GM21447 (cell line): ENCODE data around the gene PKD1L1.

Experiments
- ATAC-seq: cut with Tn5 transposase; IDR thresholded peaks from one replicate; pipeline ENCODE4 v1.9.1; 2021; ENCODE audit not compliant: unreplicated experiment

Gene PKD1L1

DNA sequence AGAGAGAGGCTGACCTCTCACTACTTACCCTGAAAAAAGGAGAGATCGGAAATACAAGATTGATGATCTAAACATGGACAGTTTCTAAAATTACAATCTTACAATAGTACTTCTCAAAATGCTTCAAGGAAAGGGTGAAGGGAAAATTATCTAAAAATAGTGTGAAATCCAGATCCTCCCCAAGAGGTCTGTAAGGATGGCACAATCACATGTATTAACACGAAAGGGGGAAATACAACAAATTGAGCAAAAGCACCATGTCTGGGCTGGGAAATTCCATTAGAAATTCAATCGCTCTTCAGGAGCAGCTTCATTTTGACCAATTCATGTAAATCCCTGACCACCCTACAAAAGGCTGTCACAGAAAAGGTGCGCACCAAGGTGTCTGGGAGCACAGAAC, 67.0 kb downstream of the PKD1L1 start:
- no peak for ATAC-seq

GRCh38 chr7:47878662-47879061, 69.6 kb downstream of the PKD1L1 start:
- no peak for ATAC-seq

- no peak for ATAC-seq
Measured at GRCh38 chr7:47877336-47877735, 70.9 kb downstream of the PKD1L1 start.

DNA sequence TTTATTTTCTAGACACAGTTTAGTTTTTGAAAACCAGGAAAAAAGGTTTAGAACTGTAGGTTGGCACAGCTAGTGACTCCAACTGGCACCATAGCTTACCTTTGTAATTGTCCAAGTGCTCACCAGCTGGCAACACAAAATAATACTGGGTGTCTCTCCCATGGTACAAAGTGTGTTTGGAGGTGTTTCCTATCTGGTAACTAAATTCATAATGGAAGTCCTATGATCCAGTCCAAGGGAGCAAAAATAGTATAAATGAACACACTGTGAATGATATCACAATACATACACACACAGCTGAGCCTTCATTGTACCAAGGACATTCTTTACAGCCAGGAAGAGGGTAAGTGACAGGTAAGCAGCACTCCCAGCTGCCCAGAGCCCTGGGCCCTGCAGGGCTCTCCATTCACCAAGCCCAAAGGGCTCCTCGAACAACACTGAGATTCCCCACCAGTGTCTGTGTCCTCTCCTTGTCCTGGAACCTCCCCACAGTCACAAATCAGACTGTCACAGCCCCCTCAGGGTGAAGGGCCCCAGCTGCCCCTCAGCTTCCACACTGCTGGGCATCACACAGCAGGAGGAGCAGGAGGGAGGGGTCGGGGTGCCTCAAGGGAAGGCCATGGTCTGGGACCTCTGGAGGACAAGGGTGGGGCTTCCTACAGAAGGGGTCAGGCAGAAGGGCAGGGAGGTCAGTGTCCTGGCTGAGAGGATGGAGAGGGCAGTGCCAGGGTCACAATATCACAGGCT, 72.1 kb downstream of the PKD1L1 start:
- ATAC-seq, result no peak

- no peak for ATAC-seq
Measured at GRCh38 chr7:47875406-47875805, 72.9 kb downstream of the PKD1L1 start.

- no peak for ATAC-seq
Measured at GRCh38 chr7:47873762-47874161, 74.5 kb downstream of the PKD1L1 start.

GRCh38 chr7:47867286-47867685, 81.0 kb downstream of the PKD1L1 start:
- no peak for ATAC-seq

DNA sequence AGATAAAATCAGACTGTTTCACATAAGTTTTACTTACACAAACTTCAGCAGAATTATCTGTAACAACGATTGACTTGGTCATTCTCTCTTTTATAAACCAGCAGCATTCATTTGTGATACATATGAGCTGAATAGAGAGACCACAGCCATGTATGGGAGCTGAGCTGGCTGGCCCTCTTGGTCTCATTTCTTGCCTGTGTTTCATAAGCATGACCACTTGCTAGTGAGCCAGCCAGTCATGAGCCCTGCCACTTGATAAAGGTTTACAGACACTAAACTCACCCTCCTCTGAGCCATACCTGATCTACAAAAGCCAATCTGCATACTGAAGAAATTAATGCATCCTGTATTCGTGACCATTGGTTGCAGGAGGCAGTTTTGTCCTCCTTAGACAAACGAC, 82.1 kb downstream of the PKD1L1 start:
- ATAC-seq, result no peak

DNA sequence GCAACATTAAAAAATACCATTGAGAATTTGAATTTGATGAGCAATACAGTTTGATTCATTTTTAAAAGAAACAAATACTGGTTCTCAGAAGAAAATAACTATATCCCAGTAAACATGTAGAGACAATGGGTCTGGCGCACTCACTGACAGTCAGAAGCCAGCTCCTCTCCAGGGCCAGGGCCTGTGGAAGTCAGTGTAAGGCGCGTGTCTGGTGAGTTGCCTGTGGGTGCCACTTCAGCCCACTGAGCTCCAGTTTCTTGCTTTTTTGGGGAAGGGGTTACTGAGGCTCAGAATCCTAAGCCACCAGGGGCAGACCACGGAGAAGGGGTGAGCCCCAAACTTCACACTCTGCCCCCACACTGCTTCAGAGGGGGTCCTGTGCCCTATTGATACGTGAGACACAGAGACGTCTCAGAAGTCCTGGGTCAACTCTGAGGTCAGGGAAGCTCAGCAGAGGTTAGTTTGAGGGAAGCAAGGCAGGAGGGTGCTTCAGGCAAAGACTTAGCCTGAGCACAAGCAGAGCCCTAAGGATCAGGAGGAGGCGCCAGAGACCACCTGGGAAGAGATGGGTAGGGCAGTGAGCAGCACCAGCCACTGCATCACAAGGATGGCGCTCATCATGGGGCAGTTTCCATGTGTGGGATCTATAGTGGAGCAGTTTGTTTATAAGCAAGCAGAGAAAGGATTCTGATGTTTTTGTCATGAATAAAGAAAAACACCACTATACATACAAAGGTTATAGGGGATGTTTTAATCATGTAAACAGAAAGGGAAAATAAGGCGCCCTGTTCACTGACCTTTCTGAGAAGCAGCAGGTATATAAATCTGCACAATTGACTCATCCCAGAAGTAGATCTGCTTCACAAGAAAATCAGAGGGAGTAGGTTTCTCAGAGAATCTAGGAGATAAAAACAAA, 95.7 kb downstream of the PKD1L1 start:
- no peak for ATAC-seq

GRCh38 chr7:47847207-47847606, 101.1 kb downstream of the PKD1L1 start:
- ATAC-seq, result no peak

DNA sequence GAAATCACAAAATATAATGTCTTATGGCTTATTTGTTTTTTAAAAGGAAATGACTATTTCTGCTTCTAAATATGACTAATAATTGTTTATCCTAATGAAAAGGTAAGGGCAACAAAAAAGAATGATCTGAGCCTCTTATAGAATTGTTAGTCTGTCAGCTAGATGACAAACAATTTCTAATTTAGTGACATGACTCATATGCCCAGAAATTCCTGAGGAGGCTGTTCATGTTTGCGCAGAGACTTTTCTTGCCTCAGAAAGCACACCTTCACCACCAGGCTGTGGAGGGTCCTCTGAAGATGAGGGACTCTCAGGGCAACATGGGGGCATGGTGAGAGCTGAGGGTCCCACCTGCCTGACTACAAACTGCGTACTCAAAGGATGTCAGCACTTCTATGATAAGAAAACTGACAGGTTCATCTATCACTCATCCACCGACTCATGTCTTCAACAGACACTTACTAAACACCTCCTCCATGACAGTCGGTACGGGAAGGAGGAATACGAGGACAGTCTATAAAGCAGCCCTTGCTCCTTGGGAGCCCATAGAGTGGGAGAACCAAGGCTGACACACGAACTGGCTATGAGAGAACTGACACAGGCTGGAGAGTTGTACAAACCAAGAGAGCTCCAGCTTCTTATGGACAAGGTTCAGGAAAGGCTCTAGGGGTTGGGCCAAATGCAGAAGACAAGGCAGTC, 102.0 kb downstream of the PKD1L1 start:
- ATAC-seq, result no peak

DNA sequence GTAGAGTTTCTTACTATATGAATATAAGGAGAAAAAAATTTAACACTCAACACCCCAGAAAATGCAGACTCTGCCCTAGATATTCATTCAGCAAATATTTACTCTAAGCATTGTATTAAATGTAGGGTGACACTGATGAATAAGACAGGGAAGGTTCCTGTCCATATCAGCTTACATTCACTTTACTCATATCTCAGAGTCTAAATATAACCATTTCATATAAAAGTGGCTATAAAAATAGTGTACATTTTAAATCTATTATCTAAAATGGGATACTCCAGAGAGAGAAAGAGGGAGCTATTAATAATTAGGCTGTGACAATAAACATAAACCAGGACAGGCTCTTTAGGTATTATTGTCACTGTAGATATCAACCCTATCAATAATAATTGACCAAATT, 104.0 kb downstream of the PKD1L1 start:
- ATAC-seq, result no peak

GRCh38 chr7:47843291-47843690, 105.0 kb downstream of the PKD1L1 start:
- ATAC-seq, result no peak

DNA sequence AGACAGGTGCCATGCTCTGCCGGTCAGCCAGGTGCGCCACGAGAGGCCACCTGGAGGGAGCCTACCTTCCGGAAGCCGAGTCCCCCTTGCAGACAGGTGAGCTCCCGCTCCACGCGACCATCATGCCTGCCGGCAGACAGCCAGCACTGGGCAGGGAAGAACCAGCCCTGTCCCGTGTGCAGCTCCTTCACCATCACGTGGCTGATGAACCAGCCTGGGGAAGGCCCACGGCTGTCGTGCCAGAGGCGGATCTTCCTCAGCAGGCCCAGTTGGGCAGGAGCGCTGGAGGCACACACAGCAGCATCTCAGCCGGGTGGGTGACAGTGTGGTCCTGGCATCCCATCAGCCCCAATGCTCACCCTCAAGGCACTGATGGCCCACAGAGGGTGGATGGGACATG, 108.9 kb downstream of the PKD1L1 start:
- ATAC-seq, result no peak

GRCh38 chr7:47837826-47838225, 110.4 kb downstream of the PKD1L1 start:
- no peak for ATAC-seq

- no peak for ATAC-seq
Measured at GRCh38 chr7:47836503-47837202, 111.6 kb downstream of the PKD1L1 start.

DNA sequence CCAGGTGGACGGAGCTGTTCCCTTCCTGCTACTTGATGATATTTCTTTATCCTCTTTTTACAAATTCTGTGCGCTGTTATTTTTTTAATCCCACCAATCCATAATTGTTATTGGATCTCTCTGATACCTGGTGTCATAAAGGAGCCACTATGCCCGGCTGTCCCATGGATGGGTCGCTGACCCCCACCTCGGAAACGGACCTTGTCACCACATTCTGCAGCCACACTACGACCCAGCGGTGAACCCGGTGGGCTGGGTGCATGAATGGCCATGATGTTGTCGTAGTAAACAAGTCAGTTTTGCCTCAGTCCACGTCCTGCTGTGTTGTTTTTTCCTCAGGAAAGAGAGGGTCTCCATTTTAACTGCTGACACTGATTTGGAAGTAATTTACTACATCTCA, 112.2 kb downstream of the PKD1L1 start:
- ATAC-seq, result no peak

DNA sequence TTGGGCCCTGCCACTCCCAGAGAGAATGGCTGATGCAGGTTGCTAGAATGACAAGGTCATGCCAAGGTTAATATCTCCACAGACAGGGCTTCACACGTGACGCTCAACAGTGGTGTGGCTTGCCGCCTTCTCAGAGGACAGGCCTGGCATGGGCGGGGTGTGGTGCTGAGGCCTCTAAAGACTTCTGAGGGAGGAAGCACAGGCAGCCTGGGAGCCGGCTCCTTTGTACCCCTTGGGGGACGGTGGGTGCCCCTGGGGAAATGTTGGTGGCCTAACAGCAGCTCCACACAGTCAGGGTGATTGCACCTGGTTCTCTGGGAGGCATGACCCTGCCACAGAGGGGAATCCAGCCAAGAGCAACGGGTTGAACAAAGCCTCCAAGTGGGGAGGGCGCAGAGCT, 115.1 kb downstream of the PKD1L1 start:
- ATAC-seq, result no peak

DNA sequence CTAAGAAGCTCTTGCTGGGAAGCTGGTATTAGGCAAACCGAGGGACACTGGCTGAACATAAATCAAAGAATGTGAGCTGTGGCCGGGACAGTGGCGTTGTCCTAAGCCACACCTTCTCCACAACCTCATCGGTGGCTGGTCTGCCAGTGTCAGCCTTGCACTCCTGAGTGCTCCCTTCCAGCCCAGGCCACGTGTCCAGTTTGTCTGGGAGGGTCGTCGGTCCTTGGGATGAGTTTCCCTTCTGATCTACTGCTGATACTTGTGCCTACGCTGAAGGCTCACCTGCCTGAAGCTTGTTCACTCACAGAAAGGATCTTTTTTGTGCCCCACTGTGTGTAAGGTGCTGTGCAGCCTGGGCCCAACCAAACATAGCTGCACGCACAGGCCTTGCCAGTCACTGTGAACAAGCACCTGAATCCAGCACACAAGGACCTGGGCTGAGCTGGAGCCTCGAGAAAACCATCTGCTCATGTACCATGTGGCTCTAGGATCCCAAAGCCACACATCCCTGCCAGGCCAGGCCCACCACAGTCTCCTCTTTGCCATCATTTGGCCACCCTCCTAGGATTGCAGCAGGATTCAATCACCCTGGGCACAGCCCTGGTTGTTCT, 116.1 kb downstream of the PKD1L1 start:
- ATAC-seq, result no peak

DNA sequence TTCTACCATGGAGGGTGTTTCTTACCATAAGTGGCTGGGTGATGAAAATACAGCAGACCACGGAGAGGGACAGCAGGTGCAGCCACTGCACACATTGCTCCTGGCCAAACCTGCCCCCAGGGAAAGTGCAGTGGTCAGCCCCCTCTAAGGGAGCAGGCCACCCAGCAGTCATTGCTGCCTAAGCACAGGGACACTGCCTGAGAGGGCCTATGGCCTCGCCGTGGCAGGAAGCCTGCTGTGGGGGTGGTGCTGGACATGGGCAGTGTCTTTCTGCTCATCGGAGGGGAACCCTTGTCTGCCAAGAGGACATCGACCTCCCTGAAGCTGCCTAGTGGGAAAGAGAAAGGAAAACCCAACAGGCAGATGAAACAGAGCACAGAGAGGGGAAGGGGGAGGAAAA, 118.3 kb downstream of the PKD1L1 start:
- no peak for ATAC-seq

- no peak for ATAC-seq
Measured at GRCh38 chr7:47827871-47828270, 120.4 kb downstream of the PKD1L1 start.
